HG02840 (cell line): Measurements from ENCODE around the gene CPOX.

ENCODE experiments used
- ATAC-seq: cut with Tn5 transposase; IDR thresholded peaks from one replicate; pipeline ENCODE4 v1.9.1; 2021; ENCODE audit warnings: mild to moderate bottlenecking, moderate library complexity, moderate number of reproducible peaks; ENCODE audit not compliant: unreplicated experiment, low FRiP score

CPOX gene

DNA sequence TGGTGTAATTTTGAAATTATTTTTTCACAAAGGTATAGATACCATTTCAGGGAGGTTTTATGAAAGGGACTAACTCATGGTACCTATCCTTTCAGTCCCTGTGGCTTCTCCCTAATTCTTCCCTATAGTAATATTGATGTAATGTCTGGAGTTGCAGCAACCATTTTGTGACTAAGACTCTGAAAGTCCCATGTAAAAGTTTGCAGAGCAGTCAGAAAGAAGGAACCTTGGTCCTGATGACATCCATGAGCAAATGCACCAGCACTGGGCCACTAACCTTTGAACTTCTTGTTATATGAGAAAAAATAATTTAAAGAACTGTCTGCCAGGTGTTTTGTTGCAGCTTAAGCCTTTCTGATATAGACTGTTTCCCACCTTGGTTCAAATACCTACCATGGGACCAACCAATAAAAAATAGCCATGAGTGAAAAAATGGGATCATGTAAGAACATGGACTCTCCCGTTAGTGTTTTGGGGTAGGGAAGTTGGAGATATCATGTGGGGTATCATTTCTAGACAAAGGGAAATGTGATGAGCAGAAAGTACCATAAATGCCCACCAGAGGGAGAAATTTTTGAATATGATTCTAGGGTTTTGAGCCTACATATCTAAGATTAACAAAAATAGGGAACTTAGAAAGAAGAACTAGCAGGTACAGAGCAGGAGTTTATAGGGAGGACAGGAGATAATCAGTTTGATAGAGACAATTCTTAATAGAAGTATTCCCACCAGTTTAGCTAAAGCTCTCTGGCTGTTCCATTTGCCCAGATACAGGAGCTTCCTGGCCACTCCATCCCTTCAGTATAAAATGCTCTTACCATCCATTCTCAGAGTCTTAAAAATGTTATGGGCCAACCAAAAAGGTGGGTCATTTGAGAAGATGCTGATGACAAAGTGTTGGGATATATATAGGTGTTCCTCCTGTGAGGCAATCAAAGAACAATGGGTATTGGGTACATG, 3.4 kb upstream of the CPOX start:
- ATAC-seq: no peak

DNA sequence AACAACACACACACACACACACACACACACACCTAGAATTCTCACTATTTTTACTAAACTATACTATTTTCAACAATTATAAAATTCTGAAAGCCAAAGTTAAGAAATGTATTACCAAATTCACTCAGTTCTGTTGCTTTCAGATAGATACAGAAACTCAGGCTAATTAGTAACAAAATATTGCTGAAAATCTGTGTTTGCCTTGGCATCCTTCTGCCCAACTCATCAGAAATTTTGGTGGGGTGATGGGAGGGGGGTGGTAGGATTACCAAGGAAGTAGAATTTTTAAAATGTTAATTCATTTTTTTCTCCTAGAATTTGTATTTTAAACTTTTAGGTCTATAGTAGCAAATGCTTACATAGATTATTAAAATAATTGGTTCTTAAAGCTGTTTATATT, 2.7 kb upstream of the CPOX start:
- no peak for ATAC-seq

DNA sequence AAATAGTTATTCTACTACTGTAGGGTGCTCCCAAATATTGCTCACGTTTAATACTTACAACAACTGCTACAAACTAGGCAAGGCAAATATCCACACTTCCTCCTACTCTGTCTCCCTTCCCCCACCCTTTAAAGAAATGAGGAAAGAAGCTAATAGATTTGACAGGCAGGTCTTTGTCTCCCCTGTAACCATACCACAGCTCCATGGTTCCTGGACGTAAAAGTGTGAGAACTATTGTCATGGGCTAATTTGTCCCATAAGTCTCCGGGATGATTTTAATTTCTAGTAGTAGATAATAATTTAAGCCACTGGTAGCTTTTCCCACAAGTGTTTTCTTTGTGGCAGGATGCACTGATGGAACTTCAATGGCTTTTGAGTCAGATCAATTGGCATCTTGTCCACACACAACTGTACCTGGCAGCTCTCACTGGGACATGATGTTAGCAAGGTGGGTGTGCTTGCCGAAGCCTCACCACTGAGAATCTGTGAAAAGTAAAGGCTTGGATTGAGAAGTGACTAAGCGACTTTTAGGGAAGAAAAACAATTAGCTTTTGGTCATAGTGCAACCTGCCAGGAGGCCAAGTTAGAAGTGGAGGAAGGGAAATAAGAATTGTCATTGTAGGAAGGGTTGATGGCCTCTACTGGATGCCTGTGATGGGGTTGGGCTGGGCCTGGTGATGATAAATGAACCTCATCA, 1.4 kb upstream of the CPOX start:
- ATAC-seq: no peak

DNA sequence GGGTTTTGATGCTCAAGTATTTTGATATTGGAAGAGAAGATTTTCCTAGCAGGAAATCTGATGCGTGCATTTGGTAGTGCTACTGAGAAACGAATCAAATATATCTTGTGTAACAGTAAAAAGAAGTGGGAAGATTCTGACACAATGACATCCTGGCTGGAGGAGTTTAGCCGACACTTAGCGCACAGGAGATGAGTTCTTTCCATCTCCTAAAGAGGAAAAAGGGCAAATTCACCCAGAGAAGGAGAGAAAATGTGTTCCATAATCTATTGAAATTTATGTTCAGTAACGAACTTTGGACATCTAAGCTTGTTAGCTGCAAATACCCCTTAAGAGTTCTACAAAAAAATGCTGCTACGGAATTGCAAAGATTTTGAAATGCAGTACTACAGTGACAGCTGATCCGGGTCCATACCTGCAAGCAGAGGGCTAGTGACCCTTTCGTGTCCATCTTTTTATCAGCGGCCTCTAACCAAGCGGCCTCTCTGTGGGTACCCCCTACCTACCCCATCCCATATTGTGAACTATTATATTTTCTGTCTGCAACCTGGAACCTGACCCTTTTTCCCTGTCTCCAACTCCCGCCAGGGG, 971 bp downstream of the CPOX start:
- ATAC-seq: no peak

DNA sequence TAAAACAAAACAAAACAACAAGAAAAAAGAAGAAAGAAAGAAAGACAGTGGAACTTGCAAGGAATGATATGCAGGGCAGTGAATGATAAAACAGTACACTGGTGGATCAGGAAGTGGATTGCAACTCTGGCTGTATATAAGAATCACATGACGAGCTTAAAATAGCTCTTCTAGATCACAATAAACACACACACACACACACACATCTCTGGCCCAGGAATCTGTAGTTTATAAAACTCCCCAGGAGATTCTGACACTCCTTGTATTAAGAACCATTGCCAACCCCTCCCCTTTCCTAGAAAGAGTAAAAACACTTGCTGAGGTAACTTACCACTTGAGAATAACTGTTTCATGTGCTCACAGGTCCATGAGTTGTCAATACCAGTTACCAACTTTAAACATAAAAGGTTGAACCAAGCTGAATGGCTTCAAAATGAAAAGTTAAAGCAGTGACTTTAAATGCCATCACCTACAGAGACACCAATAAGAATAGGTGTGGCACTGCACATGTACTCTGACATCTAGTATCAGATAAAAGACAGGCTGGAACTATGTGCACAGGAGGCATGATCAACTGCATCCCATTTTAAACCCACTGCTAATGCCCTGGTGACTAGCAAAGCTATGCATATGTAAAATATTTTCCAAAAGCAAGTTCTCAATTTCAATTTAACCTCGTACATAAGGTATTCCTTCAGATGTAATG, 3.9 kb downstream of the CPOX start:
- no peak for ATAC-seq

DNA sequence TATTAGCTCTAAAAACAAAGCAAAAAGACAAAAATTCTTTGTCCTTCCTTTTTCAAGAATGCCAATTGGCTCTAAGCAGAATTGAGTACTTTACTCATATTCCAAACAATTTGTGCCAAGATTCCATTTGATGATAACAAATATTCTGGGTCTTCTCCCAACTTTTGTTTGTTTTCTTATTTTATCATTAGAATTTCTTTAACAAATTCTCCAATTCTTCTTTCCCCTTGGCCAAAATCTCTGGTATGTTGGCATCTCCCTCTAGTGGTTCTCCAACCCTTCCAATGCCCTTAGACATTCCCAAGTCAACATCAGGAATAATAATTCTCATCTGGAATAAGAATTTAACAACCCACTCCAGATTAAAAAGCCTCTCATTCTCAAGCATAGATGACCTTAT, 5.3 kb downstream of the CPOX start:
- ATAC-seq: no peak

DNA sequence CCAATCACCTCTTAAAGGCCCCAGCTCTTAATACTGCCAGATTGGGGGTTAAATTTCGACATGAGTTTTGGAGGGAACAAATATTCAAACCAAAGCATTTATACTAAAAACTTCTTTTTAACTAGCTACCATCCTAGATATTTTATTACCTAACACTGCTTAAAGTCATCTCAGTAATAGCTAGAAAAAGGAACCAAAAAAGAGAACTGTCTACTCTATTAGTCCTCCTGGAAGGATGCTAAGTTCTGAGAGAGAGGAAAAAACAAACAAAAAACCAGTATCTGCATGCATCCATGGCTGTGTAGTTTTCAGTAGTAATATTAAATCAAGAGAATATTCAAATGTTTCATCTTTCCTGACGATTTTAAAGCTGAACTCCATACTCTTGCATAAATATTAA, 5.8 kb downstream of the CPOX start:
- ATAC-seq: no peak

DNA sequence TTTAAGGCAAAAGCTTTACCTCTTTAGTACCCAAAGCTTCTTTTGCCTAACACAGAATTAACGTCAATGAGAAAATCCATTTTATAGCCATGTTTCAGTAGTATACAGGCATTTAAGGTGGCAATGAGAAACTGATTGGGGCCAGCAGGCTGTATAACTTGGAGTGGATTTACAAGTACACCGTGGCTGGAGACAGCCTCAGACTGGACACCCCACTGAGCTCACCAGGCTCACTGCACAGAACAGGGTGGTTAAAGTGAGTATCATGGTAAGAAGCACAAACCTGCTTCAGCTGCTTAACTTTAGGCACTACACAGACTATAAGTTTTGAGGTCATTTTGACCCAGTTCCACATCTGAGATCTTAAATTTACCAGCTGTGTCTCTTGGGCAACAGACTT, 8.9 kb downstream of the CPOX start:
- no peak for ATAC-seq

DNA sequence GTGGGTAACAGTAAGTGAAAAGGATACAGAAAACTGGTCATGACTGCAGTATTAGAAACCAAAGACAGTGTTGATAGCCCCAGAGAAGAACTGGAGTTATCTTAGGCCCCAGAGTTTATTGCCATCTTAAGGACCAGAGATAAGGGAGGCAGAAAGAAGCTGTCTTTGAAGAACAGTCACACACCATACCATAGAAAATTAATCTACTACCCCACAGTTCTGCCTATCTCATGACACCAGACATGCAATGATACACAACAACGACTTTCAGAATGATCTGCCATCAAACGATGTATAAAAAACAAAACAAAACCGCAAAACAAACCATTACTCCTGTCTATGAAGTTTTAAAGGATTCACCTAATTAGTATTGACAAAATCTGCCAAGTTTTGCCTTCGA, 9.6 kb downstream of the CPOX start:
- ATAC-seq: no peak

DNA sequence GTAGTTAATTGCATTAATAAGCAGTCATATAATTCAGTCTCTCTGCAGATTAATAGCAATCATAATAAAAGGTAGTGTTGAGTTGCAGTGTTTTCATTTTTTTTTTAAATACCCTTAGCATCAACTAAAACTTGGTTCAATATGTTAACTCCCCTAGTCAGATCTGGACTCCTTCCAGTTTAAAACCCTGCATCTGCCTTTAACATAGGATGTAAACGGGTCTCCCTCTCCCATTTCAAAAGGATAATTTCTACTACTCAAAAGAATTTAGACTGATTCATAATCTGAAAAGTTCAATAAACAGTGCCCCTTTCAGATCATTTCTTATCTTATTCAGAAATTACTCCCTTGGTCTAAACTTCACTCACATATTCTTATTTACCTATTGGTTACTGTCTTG, 11.4 kb downstream of the CPOX start:
- no peak for ATAC-seq

DNA sequence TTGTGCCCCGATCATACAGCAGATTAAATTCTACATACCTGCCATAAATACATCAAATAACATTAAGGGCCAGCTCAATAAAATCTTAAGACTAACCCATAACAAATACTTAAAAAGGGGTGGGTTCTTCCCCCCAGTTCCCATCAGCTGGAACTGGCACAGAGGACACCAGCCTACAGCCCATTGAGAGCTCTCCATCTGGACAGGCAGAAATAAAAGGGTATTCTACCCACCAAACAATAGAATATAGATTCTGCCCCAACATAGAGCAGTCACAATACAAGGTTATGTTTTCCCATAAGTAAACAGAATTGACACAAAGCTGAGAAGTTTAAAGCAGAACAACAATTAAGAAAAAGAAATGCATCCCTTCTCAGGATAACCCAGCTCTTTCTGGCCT, 11.9 kb downstream of the CPOX start:
- no peak for ATAC-seq

DNA sequence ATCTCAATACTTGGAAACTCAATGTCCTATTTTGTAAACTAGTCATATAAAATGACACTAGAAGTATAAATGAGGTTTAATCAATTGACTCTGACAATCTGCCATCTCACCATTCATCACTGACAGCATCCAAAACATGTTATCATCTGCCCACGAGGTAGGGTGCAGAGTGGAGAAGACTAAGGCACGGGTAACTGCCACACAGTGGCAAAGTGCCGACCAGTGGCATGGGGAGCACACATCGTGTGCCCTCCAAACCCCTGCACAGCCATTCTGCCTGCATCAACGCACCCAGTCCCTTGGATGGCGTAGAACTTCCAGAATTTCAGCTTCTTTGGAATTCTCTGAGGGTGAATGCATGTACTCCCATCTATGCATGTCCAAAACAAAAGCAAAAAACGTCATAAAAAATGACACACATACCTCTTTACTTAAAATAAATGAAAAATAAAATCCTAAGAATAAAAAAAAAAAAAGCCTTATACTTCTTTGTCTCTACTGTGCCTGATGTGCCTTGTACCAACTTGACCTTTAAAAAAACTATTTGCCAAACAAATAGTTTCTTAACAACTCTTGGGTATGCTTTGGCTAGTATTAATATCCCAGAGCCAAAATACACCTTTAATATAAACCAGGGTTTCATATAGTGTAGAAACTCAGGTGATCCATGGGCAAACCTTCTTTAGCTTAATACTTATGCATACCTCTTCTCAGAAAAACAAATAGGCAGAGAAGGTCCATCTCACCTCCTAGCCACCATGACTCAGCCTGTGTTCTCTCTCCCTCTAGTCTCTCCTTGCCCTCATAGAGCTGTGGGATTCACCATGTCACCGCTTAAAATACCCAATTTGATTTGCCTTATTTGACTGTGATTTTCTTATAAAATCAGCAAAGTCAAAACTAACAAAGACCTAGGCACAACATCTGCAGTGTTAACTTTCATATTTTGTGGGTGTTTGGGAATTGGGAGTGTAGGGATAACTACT, 12.7 kb downstream of the CPOX start:
- ATAC-seq: no peak

DNA sequence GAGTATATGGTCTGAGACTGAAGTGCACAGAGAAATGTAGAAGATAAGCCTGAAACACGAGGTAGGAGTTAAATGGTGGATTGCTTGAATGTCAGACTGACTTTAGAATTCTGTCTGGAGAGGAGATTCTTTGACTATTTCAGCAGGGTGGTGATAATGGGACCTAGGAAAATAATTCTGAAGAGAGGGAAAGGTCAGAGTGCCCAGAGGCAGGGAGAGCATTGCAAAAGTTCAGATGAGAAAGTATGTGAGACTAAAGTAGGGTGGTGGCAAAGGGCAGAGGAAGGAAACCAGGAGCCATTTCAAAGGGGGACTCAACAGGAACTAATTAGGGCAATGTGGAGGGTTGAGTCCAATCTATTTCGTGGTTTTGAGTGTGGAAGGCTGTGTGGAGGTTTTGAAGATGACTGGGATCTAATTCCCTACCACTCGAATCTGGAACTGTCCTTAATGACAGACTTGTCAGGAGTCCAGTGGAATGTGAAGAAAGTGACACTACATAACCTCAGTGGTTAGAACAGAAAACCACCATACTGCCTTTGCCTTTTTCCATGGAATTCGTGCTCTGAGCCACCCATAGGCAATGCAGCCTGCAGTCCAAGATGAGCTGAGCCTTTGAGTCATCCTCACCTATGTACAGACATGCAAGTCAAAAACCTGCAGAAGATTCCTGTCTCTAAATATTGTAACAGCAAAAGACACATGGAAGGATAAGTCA, 16.1 kb downstream of the CPOX start:
- no peak for ATAC-seq

DNA sequence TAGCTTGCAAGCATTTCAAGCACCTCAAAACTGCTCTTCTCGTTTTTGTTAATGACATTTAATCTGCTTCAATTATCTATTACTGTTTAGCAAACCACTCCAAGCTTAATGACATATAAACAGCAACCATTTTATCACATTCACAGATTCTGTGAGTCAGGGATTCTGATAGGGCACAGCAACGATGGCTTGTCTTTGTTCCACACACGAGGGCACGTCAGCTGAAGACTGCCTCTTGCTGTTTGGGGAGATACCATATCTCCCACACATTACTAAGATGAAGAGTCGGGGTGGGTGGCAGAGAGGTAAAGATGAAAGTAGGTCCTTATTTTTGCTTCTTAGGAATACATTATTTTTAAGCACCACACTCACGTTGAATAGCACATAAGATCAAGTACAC, 19.3 kb downstream of the CPOX start:
- ATAC-seq: no peak

DNA sequence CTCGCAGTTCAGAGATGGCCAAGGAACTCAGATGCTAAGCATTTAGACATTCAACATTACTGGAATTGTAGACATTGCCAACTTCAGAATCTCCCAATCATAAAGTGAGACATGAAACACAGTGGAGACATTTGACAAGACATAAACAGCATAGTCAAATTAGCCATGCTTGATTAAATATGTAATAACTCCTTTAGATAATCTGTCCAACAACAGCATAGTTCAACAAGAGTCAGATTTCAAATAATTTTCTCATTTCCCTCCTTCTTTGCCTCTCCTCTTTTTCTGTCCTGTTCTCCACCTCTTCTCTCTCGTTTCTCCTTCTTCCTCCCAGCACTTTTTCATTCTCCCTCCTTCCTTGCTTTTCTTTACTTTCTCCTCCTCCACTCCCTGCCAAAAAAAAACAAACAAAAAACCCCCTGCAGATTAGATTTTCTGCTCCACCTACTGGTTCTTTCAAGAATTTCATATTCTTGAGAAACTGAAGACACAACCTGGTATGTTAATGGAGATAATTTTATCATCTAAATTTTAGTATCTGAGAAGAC, 20.2 kb downstream of the CPOX start:
- ATAC-seq: no peak

DNA sequence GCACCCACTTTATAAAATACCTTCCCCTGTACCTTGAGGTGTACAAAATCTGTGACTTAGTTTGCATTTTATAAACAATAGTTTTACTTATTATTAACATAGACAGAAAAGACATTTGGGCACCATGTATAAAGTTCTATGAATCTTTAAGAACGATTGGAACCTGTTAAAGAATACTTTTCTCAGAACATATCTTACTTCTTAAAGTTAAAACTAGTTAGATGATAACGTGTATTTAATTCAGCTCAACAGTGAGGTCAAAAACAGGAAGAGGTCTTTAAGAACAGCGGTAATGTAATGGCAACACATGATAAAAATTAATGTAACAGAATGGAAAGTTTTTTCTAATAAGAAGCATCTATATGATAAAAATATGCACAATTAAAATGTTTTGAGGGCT, 25.0 kb downstream of the CPOX start:
- ATAC-seq: no peak

DNA sequence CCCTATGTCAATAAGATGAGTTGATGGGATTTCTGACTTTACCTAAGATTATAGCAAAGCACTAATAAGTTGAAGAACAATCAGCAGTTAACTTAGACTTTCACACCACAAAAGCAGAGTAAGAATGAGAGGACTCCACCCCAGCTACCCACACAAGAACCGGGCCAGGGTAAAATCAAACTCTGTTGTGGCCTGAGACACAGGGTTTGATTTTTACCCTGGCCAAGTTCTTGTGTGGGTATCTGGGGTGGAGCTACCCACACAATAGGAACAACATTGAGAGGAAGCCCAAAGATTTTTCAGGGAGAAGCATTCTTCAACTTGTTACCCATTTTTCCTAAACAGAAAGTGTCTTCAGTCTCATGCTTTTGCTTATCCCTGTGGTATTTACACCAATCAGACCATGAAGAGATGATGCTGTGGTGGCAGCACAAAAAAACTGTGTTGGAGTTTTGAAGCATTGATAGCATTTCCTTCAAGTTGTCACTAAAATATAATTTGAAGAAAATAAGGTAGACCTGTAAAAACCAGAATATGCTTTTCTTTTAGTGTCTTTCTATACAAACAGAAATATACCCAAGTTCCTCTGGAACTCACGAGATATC, 25.6 kb downstream of the CPOX start:
- no peak for ATAC-seq

DNA sequence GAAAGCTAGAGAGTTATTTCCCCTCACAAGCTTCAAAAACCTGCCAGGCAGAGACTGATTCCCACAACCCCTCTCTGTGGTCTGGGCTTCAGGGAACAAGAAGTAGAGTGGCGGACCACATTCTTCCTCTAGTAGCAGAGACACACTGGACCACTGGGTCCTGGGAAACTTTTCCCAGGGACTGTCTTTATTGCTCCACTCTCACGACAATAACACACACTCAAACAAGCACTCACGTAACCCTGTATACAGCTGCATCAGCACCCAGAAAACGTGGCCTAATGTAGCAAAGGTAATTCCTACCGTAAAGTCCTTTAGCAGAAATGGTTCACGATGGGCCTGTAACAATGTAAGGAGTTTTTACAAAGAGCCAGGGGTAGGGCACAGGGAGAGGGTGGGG, 27.6 kb downstream of the CPOX start:
- no peak for ATAC-seq
